Stimulated activated CD4-positive, alpha-beta T cell treated with anti-CD3 and anti-CD28 coated beads, TNF-alpha, amount 100 ng/mL, for 4 hours (primary cell): ENCODE data around the gene EXOSC9.
A peak's percentile ranks its signal among the peaks of the same experiment; 100 is the strongest.
"Not testable (repeated sequence)": the region's sequence is repeated elsewhere in the genome, so short reads cannot be mapped to it uniquely, and the experiment has no call there.

ENCODE experiments used
- DNase-seq, 3 experiments: peaks; one replicate each; pipeline ENCODE4 v3.0.0-alpha.2; 2020; ENCODE audit warnings: low read depth in 3 of 3

EXOSC9 gene, protein sequence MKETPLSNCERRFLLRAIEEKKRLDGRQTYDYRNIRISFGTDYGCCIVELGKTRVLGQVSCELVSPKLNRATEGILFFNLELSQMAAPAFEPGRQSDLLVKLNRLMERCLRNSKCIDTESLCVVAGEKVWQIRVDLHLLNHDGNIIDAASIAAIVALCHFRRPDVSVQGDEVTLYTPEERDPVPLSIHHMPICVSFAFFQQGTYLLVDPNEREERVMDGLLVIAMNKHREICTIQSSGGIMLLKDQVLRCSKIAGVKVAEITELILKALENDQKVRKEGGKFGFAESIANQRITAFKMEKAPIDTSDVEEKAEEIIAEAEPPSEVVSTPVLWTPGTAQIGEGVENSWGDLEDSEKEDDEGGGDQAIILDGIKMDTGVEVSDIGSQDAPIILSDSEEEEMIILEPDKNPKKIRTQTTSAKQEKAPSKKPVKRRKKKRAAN

DNA sequence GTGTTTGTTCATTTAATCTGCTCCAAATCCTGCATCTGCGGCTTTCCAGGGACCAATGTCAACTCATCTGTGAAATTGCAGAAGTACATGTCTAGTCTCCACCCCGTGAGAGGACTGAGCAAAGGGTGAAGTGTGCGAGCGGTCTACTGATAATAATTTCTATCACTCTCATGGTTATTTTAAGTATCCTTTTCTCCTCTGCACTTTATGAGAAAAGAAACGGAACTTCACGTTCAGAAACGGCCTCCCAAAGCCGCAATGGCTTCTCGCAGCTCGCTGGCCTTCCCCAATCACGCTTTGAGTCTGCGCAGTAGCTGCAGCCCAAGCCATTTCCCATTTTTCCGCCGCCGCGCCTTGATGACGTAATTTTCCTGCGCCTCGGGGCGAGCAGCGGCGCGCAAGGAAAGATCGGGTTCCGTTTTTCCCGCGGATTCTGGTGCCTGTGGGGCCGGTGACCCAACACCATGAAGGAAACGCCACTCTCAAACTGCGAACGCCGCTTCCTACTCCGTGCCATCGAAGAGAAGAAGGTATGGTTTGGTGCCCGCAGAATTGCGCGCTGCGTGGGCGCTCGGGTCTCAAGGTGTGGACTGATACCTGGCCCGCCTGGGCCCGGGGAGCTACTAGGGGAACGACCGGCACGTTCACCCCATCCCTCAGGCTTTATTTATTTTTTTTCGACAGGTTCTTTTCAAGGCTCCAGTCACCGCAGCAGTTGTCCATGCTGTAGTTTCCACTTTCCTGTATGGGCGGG, at the start of gene EXOSC9:
EXOSC9 (plus strand) TSS at position 363 of the 754 bp plus-strand sequence; CDS start at position 465, 102 bp downstream.
- DNase-seq, result peak; percentile 87 to 92 (median 91)

DNA sequence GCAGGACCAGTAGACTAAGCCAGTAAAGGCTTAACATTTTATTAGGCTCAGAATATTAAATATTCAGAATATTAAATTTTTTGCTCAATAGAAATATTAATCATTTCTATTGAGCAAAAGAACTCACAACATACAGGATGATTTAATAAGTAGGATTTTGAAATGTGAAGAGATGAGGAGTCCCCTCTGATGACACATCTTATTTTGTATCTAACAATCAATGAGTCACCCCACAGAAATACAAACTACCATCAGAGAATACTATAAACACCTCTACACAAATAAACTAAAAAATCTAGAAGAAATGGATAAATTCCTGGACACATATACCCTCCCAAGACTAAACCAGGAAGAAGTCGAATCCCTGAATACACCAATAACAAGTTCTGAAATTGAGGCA, 49.0 kb upstream of the EXOSC9 start:
- DNase-seq, result not testable (repeated sequence)

DNA sequence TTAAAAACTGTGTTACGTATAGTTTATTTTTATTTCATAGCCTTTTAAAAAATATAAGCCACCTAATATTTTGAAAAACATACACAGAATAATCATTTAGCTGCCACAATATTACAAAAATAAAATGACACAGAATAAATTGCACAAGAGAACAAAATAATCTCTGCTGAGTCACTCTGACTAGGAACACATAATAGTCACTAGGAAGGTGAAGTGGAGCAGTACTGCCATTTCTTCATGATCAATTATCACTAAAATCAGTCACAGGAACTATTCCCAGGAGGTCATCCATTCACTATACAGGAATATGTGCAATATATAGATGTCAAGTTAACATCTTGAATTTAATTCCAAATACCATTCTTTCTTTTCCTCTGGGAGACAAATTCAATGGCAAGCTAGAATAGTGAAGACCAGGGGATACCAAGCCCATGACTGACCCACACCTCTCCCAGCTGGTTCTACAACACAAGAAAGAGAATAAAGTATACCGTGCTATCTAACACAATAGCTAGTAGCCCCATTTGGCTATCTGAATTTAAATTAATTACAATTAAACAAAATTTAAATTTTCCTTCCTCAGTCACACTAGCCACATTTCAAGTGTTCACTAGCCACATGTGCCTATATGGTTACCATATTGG, 42.1 kb upstream of the EXOSC9 start:
- DNase-seq, result no peak

DNA sequence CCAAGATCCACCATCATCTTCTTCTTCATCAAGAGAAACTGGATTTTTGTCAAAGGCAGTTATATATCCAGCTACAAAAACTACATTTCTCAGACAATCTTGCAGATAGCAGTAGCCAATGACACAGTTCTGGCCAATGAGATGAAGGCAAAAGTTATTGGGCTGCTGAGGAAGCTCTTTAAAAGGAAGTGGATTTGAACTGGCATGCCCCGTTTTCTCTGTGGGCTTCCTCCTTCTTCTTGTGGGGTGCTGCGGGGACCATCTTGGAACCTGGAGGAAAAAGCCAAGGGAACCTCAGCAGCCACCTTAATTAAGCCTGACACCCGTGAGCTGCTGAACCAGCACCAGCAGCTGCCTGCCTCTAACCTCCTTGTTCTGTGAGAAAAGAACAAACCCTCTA, 40.9 kb upstream of the EXOSC9 start:
- DNase-seq, result no peak

DNA sequence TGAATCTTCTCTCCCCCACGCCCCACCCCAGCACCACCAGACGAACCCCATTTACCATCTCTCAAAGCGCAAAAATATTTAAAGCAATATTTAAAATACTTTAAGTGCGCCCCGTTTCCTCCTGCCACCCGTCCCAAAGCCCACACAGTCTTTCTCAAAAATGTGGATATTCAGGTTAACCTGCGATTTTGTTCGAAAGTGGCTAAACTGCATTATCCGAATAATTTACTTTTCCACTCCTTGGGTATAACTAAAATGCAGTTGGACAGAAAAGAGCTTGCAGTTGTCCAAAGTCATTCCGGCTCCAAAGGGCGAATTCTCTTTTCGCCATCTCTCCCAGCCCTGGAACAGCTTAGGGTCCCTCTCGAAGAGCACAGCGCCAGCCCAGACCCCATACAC, 36.8 kb upstream of the EXOSC9 start:
- no peak for DNase-seq

DNA sequence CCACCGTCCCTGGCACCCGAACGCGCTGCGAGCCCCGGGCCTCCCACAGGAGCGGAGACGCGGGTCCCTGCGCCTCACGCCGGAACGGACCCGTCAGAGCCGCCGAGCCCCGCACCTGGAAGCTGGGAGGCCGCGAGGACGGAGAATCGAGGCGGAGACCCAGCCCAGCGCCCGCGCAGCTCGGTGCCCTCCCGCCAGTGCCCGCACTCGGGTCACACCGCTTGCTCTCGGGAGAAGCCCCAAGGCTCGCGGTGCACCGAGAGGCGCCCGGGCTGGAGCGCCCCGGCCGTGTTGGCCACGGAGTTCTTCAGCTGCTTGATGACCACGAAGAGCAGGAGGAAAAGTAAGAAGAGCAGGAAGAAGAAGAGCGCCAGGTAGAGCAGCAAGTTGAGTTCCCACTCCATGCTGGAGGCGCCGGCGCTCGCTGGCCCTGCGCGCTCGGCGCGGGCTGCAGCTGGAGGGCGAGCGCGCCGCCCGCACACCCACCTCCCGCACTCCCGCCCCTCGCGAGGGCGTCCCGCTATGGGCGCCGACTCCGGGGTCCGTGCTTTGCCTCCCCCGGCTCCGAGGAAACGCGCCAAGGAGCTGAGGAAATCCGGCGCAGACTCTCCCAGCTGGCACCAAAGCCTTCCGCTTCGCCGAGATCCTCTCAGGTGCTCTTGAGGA, 36.3 kb upstream of the EXOSC9 start, which contains the start of gene SMIM43:
SMIM43 (minus strand) TSS at position 463 of the 666 bp plus-strand sequence; CDS start at position 404, 59 bp downstream.
- no peak for DNase-seq

DNA sequence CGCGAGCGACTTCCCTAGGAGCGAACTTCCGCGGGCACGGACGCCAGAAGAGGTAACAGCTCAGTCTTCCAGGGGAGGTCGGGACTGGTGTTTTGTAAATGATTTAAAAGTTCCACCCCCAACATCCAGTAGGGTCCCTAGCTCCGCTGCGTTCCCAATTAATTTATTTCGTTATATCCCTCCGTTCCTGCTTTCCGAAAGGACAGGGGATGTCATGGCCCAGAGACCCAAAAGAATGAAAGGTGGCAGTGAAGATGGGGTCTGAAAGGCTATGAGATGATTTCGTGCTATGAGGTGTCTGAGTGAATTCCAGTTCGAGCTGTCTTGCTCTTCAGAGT, 35.8 kb upstream of the EXOSC9 start:
- no peak for DNase-seq

DNA sequence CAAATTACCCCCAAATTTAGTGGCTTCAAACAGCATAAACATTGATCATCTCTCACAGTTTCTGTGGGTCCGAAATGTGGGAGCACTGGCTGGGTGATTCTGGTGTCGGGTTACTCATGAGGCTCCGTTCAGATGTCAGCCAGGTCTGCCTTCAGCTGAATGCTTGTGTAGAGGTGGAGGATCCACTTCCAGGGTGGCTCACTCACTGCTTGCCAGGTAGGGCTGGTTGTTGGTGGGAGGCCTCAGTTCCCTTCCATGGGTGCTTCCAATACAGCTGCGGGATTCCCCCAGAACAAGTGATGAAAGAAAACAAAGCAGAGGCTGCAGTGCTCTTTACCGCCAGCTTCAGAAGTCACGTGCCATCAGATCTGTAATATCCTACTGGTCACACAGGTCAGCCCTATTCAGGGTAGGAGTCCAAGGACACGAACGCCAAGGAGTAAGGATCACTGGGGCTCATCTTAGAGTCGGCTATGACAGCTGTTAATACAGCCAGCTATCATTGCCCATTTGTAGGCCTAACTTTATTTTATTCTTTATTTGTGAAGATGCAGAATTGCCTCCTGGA, 35.1 kb upstream of the EXOSC9 start:
- DNase-seq, result no peak

DNA sequence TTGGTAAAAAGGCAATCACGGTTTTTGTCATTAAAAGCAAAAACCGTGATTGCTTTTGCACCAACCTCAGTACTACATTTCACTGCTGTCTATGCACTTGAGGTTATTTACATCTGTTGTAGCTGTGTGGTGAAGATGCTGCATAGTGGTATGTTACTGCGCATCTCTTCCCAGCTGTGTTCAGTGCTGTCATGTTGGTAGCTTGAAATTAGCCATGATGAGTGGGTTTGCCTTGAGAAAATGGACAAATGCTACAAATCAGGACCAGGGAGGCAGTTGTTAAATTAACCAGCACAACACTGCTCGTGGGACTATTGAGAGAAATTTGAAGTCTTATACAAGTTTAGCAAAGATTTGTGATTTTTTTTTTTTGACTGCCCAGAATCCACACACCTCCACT, 34.0 kb upstream of the EXOSC9 start:
- no peak for DNase-seq

DNA sequence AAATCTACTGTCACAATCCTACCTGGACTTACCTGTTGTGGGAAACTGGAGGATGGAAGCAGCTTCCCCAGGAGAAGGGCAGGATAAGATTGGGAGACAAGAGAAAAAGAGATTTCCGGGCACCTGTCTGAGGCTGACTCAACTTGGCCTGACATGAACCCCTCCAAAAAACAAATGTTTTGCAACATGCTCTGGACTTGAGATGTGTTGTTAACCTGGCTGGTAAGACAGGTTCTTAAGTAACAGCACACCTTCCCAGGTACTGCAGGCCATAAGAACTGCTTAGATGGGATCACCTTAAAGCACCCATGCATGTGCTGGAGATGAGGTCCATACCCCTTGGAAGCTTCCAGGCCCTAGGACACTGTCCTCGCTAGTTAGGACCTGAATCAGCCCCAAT, 31.8 kb upstream of the EXOSC9 start:
- DNase-seq, result no peak

DNA sequence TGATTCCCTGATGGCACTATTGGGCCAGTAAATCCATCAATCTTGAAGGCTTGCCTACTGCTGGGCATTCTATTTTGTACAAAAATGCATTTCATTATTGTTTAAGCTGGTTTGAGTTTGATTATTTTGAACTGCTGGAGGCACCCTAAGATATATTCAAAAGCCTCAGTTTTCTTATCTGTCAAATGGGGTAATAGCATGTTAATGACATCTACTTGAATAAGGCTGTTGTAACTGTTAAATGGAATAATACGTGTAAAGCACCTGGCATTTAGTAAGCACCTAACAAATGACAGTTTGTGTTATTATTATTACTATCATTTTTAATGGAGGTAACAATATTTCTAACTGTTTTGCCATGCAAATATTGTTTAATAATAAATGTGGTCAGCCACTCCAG, 29.3 kb upstream of the EXOSC9 start:
- no peak for DNase-seq

DNA sequence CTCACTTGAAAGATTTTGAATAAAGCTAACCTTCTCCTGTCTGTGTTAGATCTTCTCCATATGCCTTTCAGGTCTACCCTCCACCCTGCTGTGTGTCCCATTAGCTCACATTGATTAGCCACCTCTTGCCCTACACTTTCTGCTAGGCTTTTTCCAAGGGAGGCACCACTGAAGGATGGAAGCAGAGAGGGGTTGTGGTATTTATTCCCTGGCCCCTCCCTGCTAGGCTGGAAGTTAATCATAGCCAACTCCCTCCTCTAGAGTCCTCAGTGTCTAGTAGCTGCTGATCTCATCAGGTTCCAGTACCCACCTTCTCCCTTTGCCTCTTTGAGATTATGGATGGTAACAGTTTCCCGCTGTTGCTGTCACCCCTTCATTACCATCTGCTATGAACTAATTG, 27.2 kb upstream of the EXOSC9 start:
- DNase-seq, result no peak

DNA sequence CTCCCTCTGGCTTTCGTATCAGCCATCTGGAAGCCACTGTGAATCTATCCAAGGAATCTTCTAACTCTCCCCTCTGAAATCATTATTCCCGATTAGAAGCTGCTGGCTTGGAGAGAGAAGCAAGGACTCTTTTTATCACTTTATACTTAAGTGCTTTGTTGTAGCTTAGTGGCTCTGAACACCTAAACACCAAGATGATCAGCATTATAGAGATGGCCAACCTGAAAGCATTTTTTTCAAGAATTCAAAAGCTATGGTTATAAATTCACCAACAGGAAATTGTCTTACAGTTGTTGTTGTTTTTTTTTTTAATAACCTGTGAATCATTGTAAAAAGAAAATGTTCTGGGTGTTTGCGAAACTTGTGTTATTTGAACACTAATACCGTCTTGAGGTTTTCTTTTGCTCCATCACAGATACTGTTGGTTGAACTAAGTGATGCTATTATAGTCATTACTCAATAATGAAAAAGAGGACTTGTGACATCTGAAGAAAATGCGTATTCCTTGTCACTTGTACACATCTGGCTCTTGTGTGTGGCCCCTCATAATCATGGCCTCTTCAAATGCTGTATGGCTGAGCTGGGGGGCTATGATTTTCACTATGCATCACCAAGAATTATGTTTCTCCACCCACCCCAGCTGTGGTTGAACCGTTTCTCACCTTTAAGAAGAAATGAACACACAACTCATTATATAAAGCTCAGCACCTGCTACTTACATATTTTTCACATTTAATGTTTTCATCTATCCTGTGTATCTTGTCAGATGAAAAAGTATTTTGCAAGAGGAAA, 24.3 kb upstream of the EXOSC9 start:
- DNase-seq, result no peak

DNA sequence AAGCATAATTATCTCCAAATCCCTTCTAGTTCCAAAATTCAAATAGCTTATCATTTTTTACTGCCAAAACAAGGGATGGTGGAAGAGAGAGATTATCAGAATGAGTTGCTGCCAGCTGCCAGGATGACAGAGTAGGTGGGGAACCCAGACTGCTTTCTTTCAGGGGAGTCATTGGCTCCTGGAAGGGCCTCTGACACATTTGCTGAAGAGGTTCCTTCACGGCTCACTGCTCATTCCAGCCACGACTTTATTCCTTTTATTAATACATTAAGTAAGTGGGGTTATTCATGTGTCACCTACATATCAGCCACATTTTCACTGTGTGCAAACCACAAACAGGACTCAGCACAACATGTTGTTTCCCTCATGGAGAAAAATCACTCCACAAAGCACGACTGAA, 23.5 kb upstream of the EXOSC9 start:
- DNase-seq, result no peak

DNA sequence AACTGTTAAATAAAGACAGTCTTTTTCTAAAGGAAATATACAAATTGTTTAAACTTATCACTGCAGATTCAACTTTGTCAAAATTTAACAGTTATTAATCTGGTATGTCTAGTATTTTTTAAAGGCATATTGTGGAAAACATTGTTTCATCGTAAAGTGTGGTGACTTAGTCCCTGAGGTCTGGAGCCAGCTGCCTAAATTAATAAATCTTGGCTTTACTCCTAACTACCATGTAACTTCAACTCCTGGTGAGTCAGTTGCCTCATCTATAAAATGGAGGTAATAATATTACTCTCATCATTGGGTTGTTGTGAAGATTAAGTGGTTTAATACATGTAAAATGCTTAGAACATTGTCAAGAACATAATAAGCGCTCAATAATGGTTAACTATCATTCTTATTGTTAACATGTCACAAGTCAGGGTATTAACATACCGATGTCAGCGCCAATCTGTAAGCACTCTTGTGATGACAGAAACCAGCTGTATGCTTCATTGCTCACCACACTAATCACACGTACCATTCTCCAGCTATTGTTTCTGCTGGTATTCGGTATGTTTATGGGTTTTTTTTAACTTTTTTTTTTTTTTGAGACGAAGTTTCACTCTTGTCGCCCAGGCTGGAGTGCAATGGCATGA, 22.0 kb upstream of the EXOSC9 start:
- no peak for DNase-seq

DNA sequence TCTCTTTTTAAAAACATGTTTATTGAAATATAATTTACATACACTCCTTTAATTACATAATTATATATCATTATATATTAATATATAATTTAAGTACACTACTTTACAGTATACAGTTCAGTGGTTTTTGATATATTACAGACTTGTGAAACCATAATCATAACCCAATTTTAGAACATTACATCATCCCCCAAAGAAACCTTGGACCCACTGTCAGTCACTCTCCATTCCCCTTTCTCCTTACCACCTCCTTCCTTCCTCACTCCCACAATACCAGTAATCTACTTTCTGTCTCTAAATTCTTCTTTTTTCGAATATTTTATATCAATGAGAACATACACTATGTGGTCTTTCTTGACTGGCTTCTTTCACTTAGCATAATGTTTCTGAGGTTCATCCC, 17.9 kb upstream of the EXOSC9 start:
- DNase-seq, result no peak

DNA sequence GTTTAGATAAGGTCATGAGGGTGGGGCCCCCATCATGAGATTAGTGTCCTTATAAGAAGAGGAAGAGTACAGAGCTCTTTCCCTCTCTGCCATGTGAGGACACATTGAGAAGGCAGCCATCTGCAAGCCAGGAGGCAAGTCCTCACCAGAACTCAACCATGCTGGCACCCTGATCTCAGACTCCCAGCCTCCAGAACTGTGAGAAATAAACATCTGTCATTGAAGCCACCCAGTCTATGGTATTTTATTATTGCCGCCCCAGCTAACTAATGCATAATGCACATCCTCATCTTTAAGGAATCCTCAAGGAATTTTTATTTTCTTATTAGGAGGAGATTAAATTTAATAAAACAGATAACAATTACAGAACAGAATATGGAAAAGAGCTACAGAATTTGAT, 16.7 kb upstream of the EXOSC9 start:
- no peak for DNase-seq

DNA sequence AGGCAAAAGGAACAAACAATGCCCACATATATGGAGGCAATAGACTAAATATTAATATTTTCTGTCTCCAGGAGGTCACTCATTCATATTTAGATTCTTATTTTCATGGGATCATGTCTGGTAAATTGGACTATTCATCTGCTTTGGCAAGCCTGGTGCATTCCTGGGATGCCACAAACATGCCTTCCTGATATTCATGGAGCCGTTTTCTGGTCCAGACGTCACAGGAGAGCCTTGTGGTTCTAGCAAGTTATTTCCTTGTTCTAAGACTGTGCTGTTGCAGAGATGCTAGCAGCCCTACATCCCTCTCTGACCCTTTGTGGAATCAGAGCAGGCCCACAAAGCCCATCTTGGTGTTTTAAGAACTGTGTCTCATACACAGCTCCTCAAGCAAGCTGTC, 16.1 kb upstream of the EXOSC9 start:
- no peak for DNase-seq

DNA sequence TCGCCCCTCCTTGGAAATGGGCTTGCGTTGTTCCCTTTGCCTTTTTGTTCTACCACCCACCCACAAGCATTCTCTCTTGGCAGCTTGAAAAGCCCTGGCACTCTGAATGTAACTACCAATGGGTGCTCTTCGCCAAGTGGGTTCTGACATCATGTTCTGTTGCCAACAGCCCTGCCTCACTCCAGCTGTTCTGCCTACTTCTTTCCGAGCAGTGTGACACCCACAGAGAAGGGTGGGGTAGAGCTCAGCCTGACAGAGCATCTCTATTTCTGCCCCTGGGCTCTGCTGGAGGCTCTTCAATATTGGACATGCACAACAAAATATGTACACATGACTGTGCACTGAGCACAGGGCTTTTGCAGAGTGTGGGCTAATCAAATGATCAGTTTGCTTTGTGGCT, 15.6 kb upstream of the EXOSC9 start:
- no peak for DNase-seq

DNA sequence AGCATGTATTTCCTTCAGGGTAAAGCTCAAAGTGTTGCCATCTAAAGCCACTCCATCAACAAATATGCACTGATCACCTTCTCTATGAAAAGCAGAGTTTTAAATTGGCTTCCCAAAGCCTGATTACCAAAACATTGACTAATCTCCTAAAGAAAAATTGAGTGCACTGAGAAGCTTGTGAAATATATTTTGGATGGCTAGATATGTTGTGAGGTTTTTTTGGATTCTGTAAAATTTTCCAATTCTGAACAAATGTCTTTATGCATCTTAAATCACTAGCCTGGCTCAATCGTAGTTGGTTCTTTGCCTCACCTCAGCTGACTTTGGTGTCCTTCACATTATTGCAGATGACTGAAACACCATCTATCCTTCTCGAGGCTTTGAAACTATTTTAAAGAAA, 14.9 kb upstream of the EXOSC9 start:
- DNase-seq, result no peak
